ENCODE data around the gene PCDHGA5. TPM values are rescaled to one million over a fixed set of nuclear protein-coding genes. Genes with fewer than 3 reads are reported as not detected.
"Not testable (repeated sequence)": the region's sequence is repeated elsewhere in the genome, so short reads cannot be mapped to it uniquely, and the experiment has no call there.

PCDHGA5 gene
- total RNA-seq, 1 donor from 2014 or later: under 0.01 TPM

- H3K36me3 ChIP-seq (ENCODE audit: control insufficient read depth, insufficient read depth, low read length): no peaks in the 10 kb centered on the region
- FAIRE-seq (no peak), DNase-seq (ENCODE audit: low read depth) (no peak)
- no peak for TF ChIP-seq CTCF (IDR thresholded peaks at IDR 0.05; ENCODE audit: insufficient read depth, low read length, severe bottlenecking)
- H3K27me3 ChIP-seq (ENCODE audit: control insufficient read depth, insufficient read depth, low read length): peaks cover 1% of the 10 kb centered on the region
- H3K4me3 ChIP-seq (ENCODE audit: low read depth, low read length): no peak overlapping the region
These were observed 35.7 kb downstream of the PCDHGA5 start for GRCh38 chr5:141399555-141400258.

GRCh38 chr5:141402553-141403243, 38.7 kb downstream of the PCDHGA5 start, which contains the start of gene PCDHGA9:
Gene PCDHGA9, plus strand, starts transcription at chr5:141402778. Its CDS starts 175 bp downstream, at chr5:141402953.
- H3K27me3 ChIP-seq (ENCODE audit: control insufficient read depth, insufficient read depth, low read length): no peaks in the 10 kb centered on the region
- peak; percentile 44 for TF ChIP-seq CTCF (IDR thresholded peaks at IDR 0.05; ENCODE audit: insufficient read depth, low read length, severe bottlenecking)
- H3K4me3 ChIP-seq (ENCODE audit: low read depth, low read length): peak within 1 kb of the TSS; percentile 11

GRCh38 chr5:141403387-141403786, 39.4 kb downstream of the PCDHGA5 start:
- FAIRE-seq (no peak), DNase-seq (ENCODE audit: low read depth) (no peak)
- H3K27me3 ChIP-seq (ENCODE audit: control insufficient read depth, insufficient read depth, low read length): no peaks in the 10 kb centered on the region
- no peak overlapping the region for H3K4me3 ChIP-seq (ENCODE audit: low read depth, low read length)
- no peak for TF ChIP-seq CTCF (IDR thresholded peaks at IDR 0.05; ENCODE audit: insufficient read depth, low read length, severe bottlenecking)
- H3K36me3 ChIP-seq (ENCODE audit: control insufficient read depth, insufficient read depth, low read length): no peaks in the 10 kb centered on the region

More at GRCh38 chr5:141402553-141403243, 38.7 kb downstream of the PCDHGA5 start, which contains the start of gene PCDHGA9:
- H3K36me3 ChIP-seq (ENCODE audit: control insufficient read depth, insufficient read depth, low read length): no peaks in the 10 kb centered on the region
- FAIRE-seq (no peak), DNase-seq (ENCODE audit: low read depth) (peak; percentile 20)

DNA sequence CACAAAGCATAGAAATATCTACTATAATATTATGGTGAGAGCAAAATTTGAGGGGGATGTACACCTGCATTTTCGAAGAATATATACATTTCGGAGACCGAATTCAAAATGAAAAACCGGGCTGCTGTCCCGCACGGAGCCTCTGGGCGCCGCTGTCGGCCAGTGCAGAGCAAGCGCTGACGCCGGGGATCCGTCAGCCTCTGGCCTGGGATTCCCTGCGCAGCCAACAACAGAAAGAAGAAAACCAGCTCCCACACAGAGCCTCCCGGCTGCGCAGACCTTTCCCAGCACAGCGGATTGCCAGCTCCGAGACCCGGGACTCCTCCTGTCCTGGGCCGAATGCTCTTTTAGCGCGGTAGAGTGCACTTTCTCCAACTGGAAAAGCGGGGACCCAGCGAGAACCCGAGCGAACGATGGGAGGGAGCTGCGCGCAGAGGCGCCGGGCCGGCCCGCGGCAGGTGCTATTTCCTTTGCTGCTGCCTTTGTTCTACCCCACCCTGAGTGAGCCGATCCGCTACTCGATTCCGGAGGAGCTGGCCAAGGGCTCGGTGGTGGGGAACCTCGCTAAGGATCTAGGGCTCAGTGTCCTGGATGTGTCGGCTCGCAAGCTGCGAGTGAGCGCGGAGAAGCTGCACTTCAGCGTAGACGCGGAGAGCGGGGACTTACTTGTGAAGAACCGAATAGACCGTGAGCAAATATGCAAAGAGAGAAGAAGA, 44.0 kb downstream of the PCDHGA5 start, which contains the start of gene PCDHGB6:
TSS of gene PCDHGB6 (plus strand) at position 232 of the 716 bp plus-strand sequence. CDS start at position 414, 182 bp downstream.
- peak; percentile 65 for TF ChIP-seq CTCF (IDR thresholded peaks at IDR 0.05; ENCODE audit: insufficient read depth, low read length, severe bottlenecking)
- FAIRE-seq; H3K36me3 ChIP-seq (ENCODE audit: control insufficient read depth, insufficient read depth, low read length); H3K27me3 ChIP-seq (ENCODE audit: control insufficient read depth, insufficient read depth, low read length): not testable (repeated sequence)
- peak within 1 kb of the TSS; percentile 18 for H3K4me3 ChIP-seq (ENCODE audit: low read depth, low read length)
- peak; percentile 18 for DNase-seq (ENCODE audit: low read depth)

- Histone ChIP-seq H3K4me3 (ENCODE audit: low read depth, low read length) (no peak overlapping the region), H3K36me3 (ENCODE audit: control insufficient read depth, insufficient read depth, low read length) (no peaks in the 10 kb centered on the region), H3K27me3 (ENCODE audit: control insufficient read depth, insufficient read depth, low read length) (peaks cover 2% of the 10 kb centered on the region)
- DNase-seq (ENCODE audit: low read depth) (no peak), FAIRE-seq (no peak)
- no peak for TF ChIP-seq CTCF (IDR thresholded peaks at IDR 0.05; ENCODE audit: insufficient read depth, low read length, severe bottlenecking)
These were observed 45.8 kb downstream of the PCDHGA5 start for GRCh38 chr5:141409598-141410306.
